ENCODE results near the gene ZBTB2.
"Not testable (repeated sequence)": the region's sequence is repeated elsewhere in the genome, so short reads cannot be mapped to it uniquely, and the experiment has no call there.

Gene ZBTB2

DNA sequence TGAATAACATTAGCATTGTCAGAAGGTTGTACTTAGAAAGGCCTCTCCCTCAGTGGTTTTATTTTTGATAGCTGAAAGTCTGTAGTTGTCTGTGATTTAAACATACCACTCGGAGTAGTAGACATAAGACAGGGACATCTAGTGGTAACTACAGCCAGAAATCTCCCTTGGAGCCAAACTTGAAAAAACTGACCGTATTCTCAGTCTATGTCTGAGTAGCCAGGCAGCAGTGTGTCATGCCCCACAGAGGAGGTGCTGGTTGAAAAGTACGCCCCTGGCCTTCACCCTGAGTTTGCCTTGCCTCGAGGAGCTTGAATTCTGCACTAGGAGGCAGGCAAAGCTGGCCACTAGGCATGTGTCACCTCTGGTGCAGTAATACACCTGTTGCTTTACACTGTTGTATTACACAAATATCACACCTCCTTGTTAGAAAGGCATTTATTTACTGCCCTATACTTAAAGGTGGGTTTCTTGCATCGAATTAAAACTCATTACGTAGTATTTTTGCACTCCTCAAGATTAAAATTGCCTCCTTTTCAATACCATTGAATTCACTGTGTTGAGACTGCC lies 20.8 kb downstream of the ZBTB2 start:
- no peak for DNase-seq (ENCODE audit: low spot score)

DNA sequence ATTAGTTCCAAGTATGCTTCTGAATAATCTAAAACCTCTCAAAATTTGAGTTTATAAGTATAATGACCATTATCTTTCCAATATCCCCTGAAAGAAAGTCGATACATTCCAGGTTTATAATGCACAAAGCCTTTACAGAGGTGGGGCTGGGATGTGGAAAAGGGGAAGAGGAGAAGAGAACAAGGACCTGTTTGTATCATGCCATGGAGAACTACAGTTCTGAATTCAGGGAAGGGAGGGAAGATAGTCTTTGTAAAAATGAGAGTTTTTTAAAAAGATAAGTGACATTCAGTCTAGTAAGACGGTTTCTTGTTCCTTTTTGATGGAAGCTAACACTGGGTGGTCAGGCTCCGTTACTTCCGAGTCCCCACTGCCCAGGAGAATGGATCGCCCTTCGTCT lies 26.1 kb downstream of the ZBTB2 start:
- no peak for DNase-seq (ENCODE audit: low spot score)

DNA sequence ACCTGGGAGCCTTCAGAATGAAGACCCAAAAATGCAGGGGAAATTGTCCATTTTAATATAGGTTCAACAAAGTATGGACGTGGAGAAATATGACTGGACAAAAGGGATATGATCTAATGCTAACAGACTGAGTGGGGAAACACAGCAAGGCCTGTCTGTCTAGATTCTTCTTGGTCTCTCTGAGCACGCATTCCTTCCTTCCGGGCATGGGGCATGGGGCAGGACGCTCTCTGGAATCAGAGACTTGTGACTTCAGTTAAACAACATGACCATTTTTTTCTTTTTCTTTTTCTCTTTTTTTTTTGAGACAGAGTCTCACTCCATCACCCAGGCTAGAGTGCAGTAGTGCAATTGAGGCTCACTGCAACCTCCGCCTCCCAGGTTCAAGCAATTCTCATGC lies 31.9 kb downstream of the ZBTB2 start:
- no peak for DNase-seq (ENCODE audit: low spot score)

DNA sequence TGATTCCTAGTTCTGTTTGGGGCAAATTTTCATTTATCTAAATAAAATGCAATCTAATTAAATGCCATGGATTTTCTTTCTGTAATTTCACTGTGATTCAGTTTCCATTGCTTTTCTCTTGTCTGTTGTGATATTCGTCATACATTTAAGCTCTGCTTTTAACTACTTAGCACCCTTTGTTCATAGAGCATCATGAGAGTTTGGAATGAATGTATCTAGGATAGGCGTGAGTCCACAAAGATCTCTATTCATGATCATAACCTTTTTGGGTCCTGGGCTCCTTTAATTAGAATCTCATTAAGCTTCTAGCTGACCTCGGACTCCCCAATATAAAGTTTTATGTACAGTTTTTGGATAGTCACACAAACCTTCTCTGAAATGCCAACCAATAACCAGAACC lies 32.9 kb downstream of the ZBTB2 start:
- no peak for DNase-seq (ENCODE audit: low spot score)

DNA sequence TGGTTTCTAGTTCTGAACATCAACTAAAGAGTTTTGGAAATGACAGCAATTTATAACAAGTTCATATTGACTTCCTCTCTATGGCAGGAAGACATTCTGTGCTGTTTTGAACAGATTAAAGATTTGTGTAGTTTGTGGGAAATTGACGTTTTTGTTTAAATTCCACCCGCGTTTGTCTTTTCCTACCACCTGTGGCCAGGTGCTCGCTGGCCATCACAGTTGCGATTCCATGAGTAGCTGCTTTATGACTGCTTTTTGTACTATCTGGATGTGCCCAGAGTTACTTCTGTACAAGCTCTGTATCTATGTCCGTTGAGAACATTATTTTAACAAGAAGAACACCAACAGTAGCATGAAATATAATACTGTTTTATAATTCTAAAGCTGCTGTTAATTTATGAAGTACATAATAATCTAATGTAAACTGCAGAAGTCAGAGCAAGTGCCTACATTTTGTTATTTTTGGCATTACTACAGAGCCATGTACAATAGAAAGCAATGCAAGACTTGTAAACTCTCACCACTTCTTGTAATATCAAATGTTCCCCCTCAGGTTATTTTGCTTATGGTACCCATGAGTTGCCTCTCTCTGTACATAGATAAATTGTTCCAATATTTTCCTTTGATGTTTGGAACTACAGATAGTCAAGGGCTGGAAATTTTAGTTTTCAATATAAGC lies 33.5 kb downstream of the ZBTB2 start:
- DNase-seq (ENCODE audit: low spot score) = no peak

DNA sequence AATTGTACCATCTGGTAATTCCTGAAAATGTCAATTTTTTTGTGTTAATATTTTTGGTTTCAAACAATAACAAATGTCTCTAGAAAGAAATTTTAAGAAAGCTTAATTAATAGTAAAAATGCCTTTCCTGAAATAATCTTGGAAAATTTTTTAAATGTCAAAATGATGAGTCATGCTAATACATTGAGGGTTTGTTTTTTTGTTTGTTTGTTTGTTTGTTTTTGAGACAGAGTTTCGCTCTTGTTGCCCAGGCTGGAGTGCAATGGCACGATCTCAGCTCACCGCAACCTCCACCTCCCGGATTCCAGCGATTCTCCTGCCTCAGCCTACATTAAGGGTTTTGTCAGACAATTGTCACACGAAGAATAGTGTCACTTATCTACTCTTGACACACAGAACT lies 34.4 kb downstream of the ZBTB2 start:
- not testable (repeated sequence) for DNase-seq (ENCODE audit: low spot score)

DNA sequence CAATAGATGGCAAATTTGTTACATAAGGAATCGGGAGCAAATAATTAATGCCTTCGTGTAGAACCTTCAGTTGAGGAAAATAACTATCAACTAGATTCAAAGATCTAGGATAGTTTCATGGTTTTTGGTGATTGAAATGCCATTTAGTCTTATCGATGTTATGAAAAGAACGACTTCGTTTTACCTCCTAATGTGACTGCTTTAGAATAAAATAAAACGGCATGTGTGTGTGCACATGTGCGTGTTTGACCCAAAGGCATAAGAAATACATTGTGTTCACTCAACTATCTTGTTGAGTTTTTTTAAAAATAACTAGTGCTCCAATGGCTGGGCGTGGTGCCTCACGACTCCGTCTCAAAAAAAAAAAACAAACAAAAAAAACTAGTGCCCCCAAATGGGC lies 37.6 kb downstream of the ZBTB2 start:
- DNase-seq (ENCODE audit: low spot score) = no peak

DNA sequence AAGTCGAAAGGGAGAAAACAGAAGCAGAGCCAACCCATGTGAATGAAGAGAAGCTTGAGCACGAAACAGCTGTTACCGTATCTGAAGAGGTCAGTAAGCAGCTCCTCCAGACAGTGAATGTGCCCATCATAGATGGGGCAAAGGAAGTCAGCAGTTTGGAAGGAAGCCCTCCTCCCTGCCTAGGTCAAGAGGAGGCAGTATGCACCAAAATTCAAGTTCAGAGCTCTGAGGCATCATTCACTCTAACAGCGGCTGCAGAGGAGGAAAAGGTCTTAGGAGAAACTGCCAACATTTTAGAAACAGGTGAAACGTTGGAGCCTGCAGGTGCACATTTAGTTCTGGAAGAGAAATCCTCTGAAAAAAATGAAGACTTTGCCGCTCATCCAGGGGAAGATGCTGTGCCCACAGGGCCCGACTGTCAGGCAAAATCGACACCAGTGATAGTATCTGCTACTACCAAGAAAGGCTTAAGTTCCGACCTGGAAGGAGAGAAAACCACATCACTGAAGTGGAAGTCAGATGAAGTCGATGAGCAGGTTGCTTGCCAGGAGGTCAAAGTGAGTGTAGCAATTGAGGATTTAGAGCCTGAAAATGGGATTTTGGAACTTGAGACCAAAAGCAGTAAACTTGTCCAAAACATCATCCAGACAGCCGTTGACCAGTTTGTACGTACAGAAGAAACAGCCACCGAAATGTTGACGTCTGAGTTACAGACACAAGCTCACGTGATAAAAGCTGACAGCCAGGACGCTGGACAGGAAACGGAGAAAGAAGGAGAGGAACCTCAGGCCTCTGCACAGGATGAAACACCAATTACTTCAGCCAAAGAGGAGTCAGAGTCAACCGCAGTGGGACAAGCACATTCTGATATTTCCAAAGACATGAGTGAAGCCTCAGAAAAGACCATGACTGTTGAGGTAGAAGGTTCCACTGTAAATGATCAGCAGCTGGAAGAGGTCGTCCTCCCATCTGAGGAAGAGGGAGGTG lies 38.7 kb downstream of the ZBTB2 start:
- DNase-seq (ENCODE audit: low spot score) = no peak

DNA sequence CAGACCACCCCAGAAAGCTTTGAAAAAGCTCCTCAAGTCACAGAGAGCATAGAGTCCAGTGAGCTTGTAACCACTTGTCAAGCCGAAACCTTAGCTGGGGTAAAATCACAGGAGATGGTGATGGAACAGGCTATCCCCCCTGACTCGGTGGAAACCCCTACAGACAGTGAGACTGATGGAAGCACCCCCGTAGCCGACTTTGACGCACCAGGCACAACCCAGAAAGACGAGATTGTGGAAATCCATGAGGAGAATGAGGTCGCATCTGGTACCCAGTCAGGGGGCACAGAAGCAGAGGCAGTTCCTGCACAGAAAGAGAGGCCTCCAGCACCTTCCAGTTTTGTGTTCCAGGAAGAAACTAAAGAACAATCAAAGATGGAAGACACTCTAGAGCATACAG lies 39.6 kb downstream of the ZBTB2 start:
- DNase-seq (ENCODE audit: low spot score) = no peak

DNA sequence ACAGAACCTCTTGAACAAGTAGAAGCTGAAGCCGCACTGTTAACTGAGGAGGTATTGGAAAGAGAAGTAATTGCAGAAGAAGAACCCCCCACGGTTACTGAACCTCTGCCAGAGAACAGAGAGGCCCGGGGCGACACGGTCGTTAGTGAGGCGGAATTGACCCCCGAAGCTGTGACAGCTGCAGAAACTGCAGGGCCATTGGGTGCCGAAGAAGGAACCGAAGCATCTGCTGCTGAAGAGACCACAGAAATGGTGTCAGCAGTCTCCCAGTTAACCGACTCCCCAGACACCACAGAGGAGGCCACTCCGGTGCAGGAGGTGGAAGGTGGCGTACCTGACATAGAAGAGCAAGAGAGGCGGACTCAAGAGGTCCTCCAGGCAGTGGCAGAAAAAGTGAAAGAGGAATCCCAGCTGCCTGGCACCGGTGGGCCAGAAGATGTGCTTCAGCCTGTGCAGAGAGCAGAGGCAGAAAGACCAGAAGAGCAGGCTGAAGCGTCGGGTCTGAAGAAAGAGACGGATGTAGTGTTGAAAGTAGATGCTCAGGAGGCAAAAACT lies 40.1 kb downstream of the ZBTB2 start:
- DNase-seq (ENCODE audit: low spot score) = no peak

DNA sequence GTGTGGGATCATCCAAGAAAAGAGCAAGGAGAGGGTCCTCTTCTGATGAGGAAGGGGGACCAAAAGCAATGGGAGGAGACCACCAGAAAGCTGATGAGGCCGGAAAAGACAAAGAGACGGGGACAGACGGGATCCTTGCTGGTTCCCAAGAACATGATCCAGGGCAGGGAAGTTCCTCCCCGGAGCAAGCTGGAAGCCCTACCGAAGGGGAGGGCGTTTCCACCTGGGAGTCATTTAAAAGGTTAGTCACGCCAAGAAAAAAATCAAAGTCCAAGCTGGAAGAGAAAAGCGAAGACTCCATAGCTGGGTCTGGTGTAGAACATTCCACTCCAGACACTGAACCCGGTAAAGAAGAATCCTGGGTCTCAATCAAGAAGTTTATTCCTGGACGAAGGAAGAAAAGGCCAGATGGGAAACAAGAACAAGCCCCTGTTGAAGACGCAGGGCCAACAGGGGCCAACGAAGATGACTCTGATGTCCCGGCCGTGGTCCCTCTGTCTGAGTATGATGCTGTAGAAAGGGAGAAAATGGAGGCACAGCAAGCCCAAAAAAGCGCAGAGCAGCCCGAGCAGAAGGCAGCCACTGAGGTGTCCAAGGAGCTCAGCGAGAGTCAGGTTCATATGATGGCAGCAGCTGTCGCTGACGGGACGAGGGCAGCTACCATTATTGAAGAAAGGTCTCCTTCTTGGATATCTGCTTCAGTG lies 40.8 kb downstream of the ZBTB2 start:
- no peak for DNase-seq (ENCODE audit: low spot score)

DNA sequence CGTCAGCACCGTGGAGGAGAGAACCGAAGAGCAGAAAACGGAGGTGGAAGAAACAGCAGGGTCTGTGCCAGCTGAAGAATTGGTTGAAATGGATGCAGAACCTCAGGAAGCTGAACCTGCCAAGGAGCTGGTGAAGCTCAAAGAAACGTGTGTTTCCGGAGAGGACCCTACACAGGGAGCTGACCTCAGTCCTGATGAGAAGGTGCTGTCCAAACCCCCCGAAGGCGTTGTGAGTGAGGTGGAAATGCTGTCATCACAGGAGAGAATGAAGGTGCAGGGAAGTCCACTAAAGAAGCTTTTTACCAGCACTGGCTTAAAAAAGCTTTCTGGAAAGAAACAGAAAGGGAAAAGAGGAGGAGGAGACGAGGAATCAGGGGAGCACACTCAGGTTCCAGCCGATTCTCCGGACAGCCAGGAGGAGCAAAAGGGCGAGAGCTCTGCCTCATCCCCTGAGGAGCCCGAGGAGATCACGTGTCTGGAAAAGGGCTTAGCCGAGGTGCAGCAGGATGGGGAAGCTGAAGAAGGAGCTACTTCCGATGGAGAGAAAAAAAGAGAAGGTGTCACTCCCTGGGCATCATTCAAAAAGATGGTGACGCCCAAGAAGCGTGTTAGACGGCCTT lies 41.6 kb downstream of the ZBTB2 start:
- DNase-seq (ENCODE audit: low spot score) = no peak

DNA sequence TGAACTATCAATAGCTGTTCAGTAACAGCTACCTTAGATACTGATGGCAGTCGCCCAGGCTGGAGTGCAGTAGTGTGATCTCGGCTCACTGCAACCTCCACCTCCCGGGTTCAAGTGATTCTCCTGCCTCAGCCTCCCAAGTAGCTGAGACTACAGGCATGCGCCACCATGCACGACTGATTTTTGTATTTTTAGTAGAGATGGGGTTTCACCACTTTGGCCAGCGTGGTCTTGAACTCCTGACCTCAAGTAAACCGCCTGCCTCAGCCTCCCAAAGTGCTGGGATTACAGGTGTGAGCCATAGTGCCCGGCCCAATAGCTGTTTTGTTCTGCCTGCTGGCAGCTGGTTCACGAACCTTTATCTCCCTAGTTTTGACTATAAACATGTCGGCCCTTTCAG lies 48.6 kb downstream of the ZBTB2 start:
- DNase-seq (ENCODE audit: low spot score) = not testable (repeated sequence)

DNA sequence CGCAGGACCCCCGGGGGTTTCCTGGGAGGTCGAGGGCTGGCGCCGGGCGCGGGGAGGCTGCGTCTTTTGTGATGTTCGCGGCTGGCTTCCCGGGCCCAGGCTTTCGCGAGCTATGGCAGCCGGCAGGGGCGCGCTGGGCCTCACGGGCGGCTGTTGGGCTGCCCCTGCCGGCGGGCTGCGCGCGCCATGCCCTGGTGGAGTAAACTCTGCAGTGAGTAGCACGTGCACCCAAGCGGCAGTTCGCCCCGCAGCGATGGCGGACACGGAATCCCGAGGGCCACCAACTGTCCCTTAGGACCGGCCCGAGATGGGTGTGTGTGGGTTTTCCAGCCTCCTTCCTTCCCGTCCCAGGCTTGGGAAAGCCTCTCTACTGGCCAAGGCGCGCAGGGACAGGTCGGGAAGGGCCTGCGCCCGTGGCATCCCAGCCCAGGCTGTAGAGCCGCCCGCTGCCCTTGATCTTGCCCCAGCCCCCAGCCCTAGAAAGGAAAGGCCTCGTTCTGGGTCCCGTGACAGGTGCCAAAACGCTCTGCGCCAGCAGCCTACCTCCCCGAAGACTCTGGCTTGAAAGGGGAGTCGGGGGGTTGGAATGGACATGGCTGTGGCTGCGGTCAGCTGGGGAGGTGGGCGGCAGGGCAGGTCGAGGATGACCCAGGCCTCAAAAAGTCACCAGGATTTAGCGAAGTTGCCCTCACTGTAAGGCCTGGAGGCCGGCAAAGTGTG lies 49.7 kb downstream of the ZBTB2 start:
- DNase-seq (ENCODE audit: low spot score) = no peak

DNA sequence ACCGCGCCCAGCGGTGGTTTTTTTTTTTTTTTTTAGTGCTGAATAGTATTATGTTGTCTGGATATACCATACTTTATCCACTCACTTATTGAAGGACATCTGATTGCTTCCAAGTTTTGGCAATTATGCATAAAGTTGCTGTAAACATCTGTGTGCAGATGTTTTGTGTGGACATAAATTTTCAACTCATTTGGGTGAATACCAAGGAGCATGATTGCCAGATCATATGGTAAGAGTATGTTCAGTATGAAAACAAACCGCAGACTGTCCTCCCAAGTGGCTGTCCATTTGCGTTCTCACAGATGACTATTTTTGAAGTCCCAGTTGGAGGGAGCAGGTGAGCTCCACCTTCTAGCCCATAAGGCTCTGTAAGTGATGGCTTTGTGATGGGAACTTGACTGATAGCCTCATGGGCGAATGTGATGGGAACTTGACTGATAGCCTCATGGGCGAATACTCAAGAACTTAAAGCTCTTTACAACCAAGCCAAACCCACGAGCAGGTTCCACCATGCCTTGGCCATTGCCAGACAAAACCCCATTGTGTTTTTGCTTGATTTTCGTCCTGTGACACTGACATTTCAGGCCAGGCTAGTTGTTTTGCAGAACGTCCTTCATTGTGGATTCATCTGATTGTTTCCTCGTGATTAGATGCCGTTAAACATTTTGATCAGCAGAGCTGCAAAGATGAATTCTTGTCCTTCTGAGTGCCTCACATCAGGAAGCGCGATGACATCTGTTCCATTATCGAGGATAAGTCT lies 51.0 kb downstream of the ZBTB2 start:
- DNase-seq (ENCODE audit: low spot score) = no peak

DNA sequence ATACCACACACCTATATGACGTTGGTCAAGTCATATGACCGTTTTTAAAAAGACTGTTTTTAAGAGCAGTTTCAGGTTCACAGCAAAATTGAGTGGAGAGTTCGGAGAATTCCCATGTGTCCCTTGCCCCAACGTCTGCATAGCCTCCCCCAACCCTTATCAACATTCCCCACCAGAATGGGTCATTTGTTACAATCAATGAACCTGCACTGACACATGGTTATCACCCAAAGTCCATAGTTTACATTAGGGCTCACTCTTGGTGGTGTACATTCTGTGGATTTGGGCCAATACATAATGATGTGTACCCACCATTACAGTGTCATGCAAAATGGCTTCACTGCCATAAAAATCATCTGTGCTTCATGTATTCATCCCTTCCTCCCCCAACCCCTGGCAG lies 52.0 kb downstream of the ZBTB2 start:
- no peak for DNase-seq (ENCODE audit: low spot score)

DNA sequence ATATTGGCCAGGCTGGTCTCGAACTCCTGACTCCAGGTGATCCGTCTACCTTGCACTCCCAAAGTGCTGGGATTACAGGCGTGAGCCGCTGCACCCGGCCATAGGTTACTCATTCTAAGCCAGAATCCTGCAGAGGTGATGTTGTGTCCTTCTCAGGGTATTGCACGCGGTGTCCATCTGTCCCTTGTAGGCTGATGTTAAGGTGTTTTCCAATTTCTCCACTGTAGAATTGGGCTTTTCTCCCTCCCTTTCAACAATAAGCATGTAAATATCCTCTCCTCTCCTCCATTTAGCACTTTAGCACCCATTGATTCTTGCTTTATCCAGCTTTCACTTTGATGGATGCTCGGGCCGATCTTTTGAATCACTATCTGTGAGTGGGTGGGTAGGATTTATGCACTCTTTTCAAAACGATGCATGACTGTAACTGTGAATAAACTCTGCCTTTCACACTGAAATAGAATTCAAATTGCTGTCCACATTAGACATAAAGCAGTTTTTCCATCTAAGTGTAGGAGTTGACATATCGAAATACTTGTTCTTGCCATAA lies 52.6 kb downstream of the ZBTB2 start:
- no peak for DNase-seq (ENCODE audit: low spot score)

DNA sequence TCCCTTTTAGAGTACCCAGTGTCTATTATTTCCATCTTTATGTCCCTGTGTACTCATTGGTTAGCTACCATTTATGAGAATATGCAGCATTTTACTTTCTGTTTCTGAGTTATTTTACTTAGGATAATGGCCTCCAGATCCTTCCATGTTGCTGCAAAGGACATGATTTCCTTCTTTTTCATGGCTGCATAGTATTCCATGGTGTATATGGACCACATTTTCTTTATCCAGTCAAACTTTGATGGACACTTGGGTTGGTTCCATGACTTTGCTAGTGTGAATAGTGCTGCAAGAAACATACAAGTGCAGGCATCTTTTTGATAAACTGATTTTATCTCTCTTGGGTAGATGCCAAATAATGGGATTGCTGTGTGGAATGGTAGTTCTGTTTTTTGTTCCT lies 55.4 kb downstream of the ZBTB2 start:
- no peak for DNase-seq (ENCODE audit: low spot score)

DNA sequence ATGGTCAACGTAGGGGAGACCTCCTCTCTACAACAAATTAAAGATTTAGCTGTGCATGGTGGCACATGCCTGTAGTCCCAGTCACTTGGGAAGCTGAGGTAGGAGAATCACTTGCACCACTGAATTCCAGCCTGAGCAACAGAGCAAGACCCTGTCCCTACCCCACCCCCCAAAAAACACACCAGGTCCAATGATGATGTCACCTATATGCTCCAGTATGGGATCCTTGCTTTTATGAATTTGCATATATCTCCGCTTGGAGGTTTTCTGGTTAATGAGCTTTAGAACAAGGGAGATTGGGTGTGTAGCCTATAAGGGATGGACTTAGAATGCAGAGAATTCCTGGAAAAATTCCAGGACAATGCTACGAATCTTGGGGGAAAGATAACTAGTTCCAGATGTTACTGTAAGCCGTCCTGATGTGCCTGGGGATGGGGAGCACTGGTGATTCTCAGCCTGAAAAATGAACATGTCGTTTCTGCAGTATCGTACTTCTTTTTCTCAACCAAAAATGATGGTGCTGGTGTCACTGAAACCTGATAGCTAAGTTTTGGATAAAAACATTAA lies 61.1 kb downstream of the ZBTB2 start:
- DNase-seq (ENCODE audit: low spot score) = no peak

DNA sequence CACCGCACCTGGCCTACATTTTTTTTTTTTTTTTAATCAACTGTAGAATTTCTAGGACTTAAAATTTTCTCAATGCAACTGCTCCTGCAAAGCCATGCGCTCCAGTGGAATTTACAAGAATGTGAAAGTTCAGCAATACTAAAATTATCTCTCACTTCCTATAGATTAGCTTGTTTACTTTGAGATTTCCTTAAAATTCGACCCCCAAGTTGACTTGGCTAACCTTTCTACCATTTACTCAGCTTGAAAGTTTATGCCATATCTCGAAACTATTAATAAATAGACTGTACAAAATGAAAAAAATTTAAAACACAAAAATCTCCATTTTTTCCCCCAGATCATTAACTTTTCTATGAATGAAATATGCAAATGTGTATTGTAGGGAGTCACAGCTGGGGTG lies 64.3 kb downstream of the ZBTB2 start:
- DNase-seq (ENCODE audit: low spot score) = no peak
